ENCODE measurements around the gene MINDY4. TPM values are rescaled to one million over a fixed set of nuclear protein-coding genes. Genes with fewer than 3 reads are reported as not detected.
A peak's percentile ranks its signal among the peaks of the same experiment; 100 is the strongest.

The MINDY4 gene
- total and polyA plus RNA-seq, 2 of the 4 experiments (the other 2 are of a cell fraction): 1.8 to 3.6 TPM

DNA sequence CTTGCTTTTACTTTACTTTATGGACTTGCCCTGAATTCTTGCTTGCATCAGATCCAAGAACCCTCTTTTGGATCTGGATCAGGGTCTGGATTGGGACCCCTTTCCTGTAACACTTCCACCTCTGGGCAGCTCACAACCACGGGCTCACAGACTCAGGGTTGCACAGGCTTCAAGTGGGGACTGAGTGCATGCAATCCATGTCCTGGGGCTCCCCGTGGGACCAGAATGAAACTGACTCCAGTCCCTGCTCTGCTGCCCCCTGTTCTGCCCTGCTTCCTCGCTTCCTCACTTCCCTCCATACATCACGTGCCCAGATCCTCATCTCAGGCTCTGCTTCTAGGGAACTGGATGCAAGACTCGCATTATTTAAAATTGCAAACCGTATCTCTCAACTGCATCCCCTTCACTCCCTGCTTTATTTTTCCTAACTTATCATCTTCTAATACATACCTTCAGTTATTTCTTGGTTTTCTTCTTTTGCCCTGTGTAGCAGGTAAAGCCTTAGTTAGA lies 42.6 kb upstream of the MINDY4 start:
- Histone ChIP-seq H3K56ac (ENCODE audit: extremely low read depth, insufficient read depth, low read length) (no peak overlapping the region), H2BK20ac (ENCODE audit: low read depth, low read length) (no peak overlapping the region), H3K23ac (ENCODE audit: low read depth, low read length) (no peak overlapping the region), H3K9ac (ENCODE audit: low read depth, low read length) (no peak overlapping the region), H2BK15ac (ENCODE audit: low read depth, low read length) (no peak overlapping the region), H3K14ac (replicated peaks; ENCODE audit: low read depth, low read length) (no peak overlapping the region), H3K4me1 (ENCODE audit: control insufficient read depth, insufficient read depth, low read length) (no peaks in the 10 kb centered on the region), H2AK5ac (ENCODE audit: low read depth, low read length) (no peak overlapping the region), H4K20me1 (ENCODE audit: insufficient read depth, low read length) (no peaks in the 10 kb centered on the region), H3K27me3 (ENCODE audit: control insufficient read depth, insufficient read depth, low read length) (peaks cover 55% of the 10 kb centered on the region), H3K9me1 (ENCODE audit: insufficient read depth, low read length) (no peaks in the 10 kb centered on the region), H2BK120ac (ENCODE audit: low read depth, low read length) (no peak overlapping the region), H3K36me3 (ENCODE audit: control insufficient read depth, insufficient read depth, low read length) (no peaks in the 10 kb centered on the region), H3K79me1 (ENCODE audit: low read depth in 1 of 2, low read length in 2 of 2) (no peaks in the 10 kb centered on the region), H4K8ac (ENCODE audit: low read depth in 2 of 2, low read length in 2 of 2) (no peak overlapping the region), H3K4me2 (ENCODE audit: low read depth, low read length) (no peak overlapping the region), H3K18ac (ENCODE audit: low read depth, low read length) (no peak overlapping the region), H2BK5ac (ENCODE audit: low read depth, low read length, poor library complexity, severe bottlenecking) (no peak overlapping the region), H2AK9ac (replicated peaks; ENCODE audit: low read depth, low read length, poor library complexity) (no peak overlapping the region), H3K27ac (ENCODE audit: insufficient read depth, low read length) (no peak overlapping the region), H2AFZ (replicated peaks; ENCODE audit: low read length, poor library complexity) (no peak overlapping the region), H3K9me3 (ENCODE audit: control insufficient read depth, insufficient read depth, low read length) (no peaks in the 10 kb centered on the region), H4K5ac (ENCODE audit: low read depth, low read length) (no peak overlapping the region), H3K4me3 (ENCODE audit: insufficient read depth, low read depth, low read length) (no peak overlapping the region), H4K91ac (ENCODE audit: insufficient read depth, low read depth, low read length) (no peak overlapping the region), H3K4ac (ENCODE audit: low read depth, low read length) (no peak overlapping the region)
- dilution Hi-C loops (cut with HindIII; ENCODE audit: low sequenced_read_pairs, unreplicated experiment) (no loop called here), in situ Hi-C loops (cut with MboI; ENCODE audit: low sequenced_read_pairs) (no loop called here), intact Hi-C loops (cut with micrococcal nuclease) (no loop called here)
- 8% methylated on average over 2 of the region's 6 CpGs; no CpG with 5 or more reads in 1 of the 2 experiments for WGBS, 2 experiments (ENCODE audit: extremely low coverage in 2 of 2, insufficient read length in 1 of 2)
- TF ChIP-seq, protein P1, sequence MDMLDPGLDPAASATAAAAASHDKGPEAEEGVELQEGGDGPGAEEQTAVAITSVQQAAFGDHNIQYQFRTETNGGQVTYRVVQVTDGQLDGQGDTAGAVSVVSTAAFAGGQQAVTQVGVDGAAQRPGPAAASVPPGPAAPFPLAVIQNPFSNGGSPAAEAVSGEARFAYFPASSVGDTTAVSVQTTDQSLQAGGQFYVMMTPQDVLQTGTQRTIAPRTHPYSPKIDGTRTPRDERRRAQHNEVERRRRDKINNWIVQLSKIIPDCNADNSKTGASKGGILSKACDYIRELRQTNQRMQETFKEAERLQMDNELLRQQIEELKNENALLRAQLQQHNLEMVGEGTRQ (IDR thresholded peaks at IDR 0.05; ENCODE audit: low read depth, low read length): 0 out of 2 replicates have a peak, but pooled peaks have one; percentile 6
- no peak for TF ChIP-seq FOS (IDR thresholded peaks at IDR 0.05; ENCODE audit: low read depth, low read length)
- ATAC-seq (ENCODE audit: low read depth) (no peak), DNase-seq (no peak)
- ChIA-PET POLR2A (ENCODE audit: unreplicated experiment) (no interaction called here), CTCF (interaction anchor here (0.8 kb wide), 1 partner anchor 12 kb away, joined by 5 read pairs; no protein-coding TSS in a partner anchor)
- BruUV-seq (replicated peaks): no TSS peak

Measured in IMR-90 (cell line).